Stomach (tissue), 9 donors: Measurements from ENCODE around the gene SEZ6L. TPM values are rescaled to one million over a fixed set of nuclear protein-coding genes. Genes with fewer than 3 reads are reported as not detected.

Experiments used
- DNase-seq, 2 donors: peaks; one replicate each; pipeline versions ENCODE4 v3.0.0 to v3.0.0-alpha.2; 2013 to 2019
- H3K27ac ChIP-seq, 5 donors: fragments of 200-600 bp in 4 of 5; sonication (generic) in 4 of 5; one replicate each; pipeline ENCODE4 v1.5.1; 2013 to 2019; ENCODE audit warnings: mild to moderate bottlenecking in 1 of 5, moderate library complexity in 1 of 5
- H3K27me3 ChIP-seq, 3 donors: fragments of 200-600 bp; sonication (generic); one replicate each; pipeline ENCODE4 v1.5.1; 2017 to 2019; ENCODE audit warnings: mixed run types in 1 of 3
- H3K36me3 ChIP-seq, 4 donors: fragments of 200-600 bp; sonication (generic); 1 replicate in 3 of 4; 2 replicates in 1 of 4; pipeline ENCODE4 v1.5.1; 2016 to 2019
- H3K4me1 ChIP-seq, 4 donors: fragments of 200-600 bp; sonication (generic); one replicate each; pipeline ENCODE4 v1.5.1; 2016 to 2019
- H3K4me3 ChIP-seq, 4 donors: fragments of 200-600 bp; sonication (generic) in 3 of 4; one replicate each; pipeline ENCODE4 v1.5.1; 2016 to 2019; ENCODE audit warnings: mild to moderate bottlenecking in 1 of 4
- H3K9me3 ChIP-seq, 4 donors: fragments of 200-600 bp; sonication (generic); one replicate each; pipeline ENCODE4 v1.5.1; 2016 to 2019
- CTCF ChIP-seq, 7 experiments: fragments of 450-650 bp in 4 of 7; fragments of 200-600 bp in 3 of 7; sonication (generic) in 3 of 7; IDR thresholded peaks; one replicate each; pipeline ENCODE4 v1.5.1; 2016 to 2019; ENCODE audit warnings: antibody characterized with exemption in 7 of 7, control low read depth in 2 of 7, mild to moderate bottlenecking in 1 of 7
- EP300 ChIP-seq: sonication (generic); formaldehyde crosslinking; IDR thresholded peaks from one replicate; pipeline ENCODE4 v1.6.1; 2017; ENCODE audit warnings: antibody characterized with exemption
- POLR2A ChIP-seq, 4 donors: fragments of 450-650 bp; IDR thresholded peaks; one replicate each; pipeline ENCODE4 v1.6.1; 2016; ENCODE audit warnings: antibody characterized with exemption in 4 of 4, control low read depth in 2 of 4, mild to moderate bottlenecking in 1 of 4, moderate library complexity in 1 of 4
- POLR2AphosphoS5 ChIP-seq, 3 donors: sonication (generic); formaldehyde crosslinking; IDR thresholded peaks; one replicate each; pipeline ENCODE4 v1.6.1; 2016; ENCODE audit warnings: antibody characterized with exemption in 3 of 3
- WGBS, 5 donors: extraction: QIAGEN DNeasy Blood & Tissue Kit in 3 of 5; methylation state at CpG; one replicate each; pipeline versions ENCODE4 v1.1.5 to v1.1.7; 2013 to 2018; 5-methylcytosine and 5-hydroxymethylcytosine counted together
- intact Hi-C: fragments of 100-400 bp; cut with DNase I; formaldehyde crosslinking; loops from one replicate; pipeline ENCODE4 v1.15.1; 2023; ENCODE audit warnings: low total_unique reads
- polyA plus RNA-seq, 3 donors: library from polyadenylated mRNA; stranded (reverse); fragments of 200-250 nt; gene quantifications; one replicate each; pipeline ENCODE4 v1.2.3, GENCODE V29; 2013
- total RNA-seq, 5 donors: library from RNA; depleted of rRNA; stranded (reverse); fragments of >200 nt; gene quantifications; one replicate each; pipeline versions ENCODE4 v1.1.0 to v1.2.3, GENCODE V29; 2014 to 2016
- donor health status: healthy with polysubstance abuse.
- donor health status: Bipolar disorder and iron deficiency.
- donor health status: healthy.

The SEZ6L gene
- total and polyA plus RNA-seq, 8 donors, result 0.03 to 1.1 (median 0.06) TPM; not detected in 5

GRCh38 chr22:26328221-26328620 lies 159.0 kb downstream of the SEZ6L start:
- Histone ChIP-seq H3K4me3 (no peak overlapping the region), H3K27ac (no peak overlapping the region), H3K4me1 (no peaks in the 10 kb centered on the region), H3K9me3 (no peaks in the 10 kb centered on the region), H3K27me3 (peaks cover 0 to 50% (median 11%) of the 10 kb centered on the region in 3 donors), H3K36me3 (no peaks in the 10 kb centered on the region)
- intact Hi-C loops, result no loop called here
- no peak for DNase-seq
- 60 to 86% (median 78%) methylated on average over 8 of the region's 8 CpGs for WGBS, 5 donors
- TF ChIP-seq EP300 (no peak), CTCF (IDR thresholded peaks at IDR 0.05) (no peak), POLR2AphosphoS5 (IDR thresholded peaks at IDR 0.05) (no peak), POLR2A (IDR thresholded peaks at IDR 0.05) (no peak)

- TF ChIP-seq EP300, result no peak
- TF ChIP-seq CTCF (IDR thresholded peaks at IDR 0.05), result peak in 5 of 7 experiments; percentile 54 to 71 (median 56)
- Histone ChIP-seq H3K4me1 (no peaks in the 10 kb centered on the region), H3K36me3 (no peaks in the 10 kb centered on the region), H3K27ac (no peak overlapping the region), H3K4me3 (no peak overlapping the region), H3K9me3 (no peaks in the 10 kb centered on the region), H3K27me3 (peaks cover 0 to 51% (median 7%) of the 10 kb centered on the region in 3 donors)
- 26 to 30% (median 26%) methylated on average over 4 of the region's 4 CpGs for WGBS, 5 donors
- intact Hi-C loops, result no loop called here
- peak; percentile 44 to 77 for DNase-seq
Measured at GRCh38 chr22:26330971-26331625, 161.8 kb downstream of the SEZ6L start.

GRCh38 chr22:26333088-26333800 lies 164.0 kb downstream of the SEZ6L start:
- DNase-seq, result no peak
- H3K9me3 ChIP-seq, result no peaks in the 10 kb centered on the region
- H3K36me3 ChIP-seq, result no peaks in the 10 kb centered on the region
- 59 to 81% (median 65%) methylated on average over 4 to 5 of the region's 5 CpGs for WGBS, 5 donors
- no peaks in the 10 kb centered on the region for H3K4me1 ChIP-seq
- H3K4me3 ChIP-seq, result no peak overlapping the region
- peaks cover 0 to 48% (median 3%) of the 10 kb centered on the region in 3 donors for H3K27me3 ChIP-seq
- TF ChIP-seq POLR2AphosphoS5 (IDR thresholded peaks at IDR 0.05) (no peak), CTCF (IDR thresholded peaks at IDR 0.05) (no peak), POLR2A (IDR thresholded peaks at IDR 0.05) (no peak), EP300 (no peak)
- H3K27ac ChIP-seq, result no peak overlapping the region
- intact Hi-C loops, result no loop called here

DNA sequence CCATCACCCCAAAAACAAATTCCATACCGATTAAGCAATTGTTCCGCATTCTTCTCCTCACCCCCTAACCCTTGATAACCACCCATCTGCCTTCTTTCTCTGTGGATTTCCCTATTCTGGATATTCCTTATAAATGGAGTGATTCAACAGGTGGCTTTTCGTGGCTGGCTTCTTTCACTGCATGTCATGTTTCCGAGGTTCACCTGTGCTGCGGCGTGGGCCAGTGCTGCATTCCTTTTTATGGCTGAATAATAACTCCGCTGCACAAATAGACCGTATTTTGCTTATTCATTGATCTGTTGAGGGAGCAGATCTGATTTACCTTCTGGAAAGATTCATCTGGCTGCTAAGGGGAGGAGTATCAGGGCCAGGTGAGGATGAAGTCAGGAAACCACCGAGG lies 165.0 kb downstream of the SEZ6L start:
- intact Hi-C loops, result no loop called here
- no peak for TF ChIP-seq CTCF (IDR thresholded peaks at IDR 0.05)
- no peak for TF ChIP-seq POLR2AphosphoS5 (IDR thresholded peaks at IDR 0.05)
- no peak for TF ChIP-seq POLR2A (IDR thresholded peaks at IDR 0.05)
- no peak for TF ChIP-seq EP300
- WGBS, 5 donors, result 71 to 83% (median 77%) methylated on average over 9 of the region's 9 CpGs
- Histone ChIP-seq H3K9me3 (no peaks in the 10 kb centered on the region), H3K27me3 (peaks cover 0 to 51% (median 3%) of the 10 kb centered on the region in 3 donors), H3K4me1 (no peaks in the 10 kb centered on the region), H3K27ac (no peak overlapping the region), H3K4me3 (no peak overlapping the region), H3K36me3 (no peaks in the 10 kb centered on the region)
- DNase-seq, result no peak
